Fibroblast of peridontal ligament (primary cell): Measurements from ENCODE around the gene RBMS1.
"Not testable (repeated sequence)": the region's sequence is repeated elsewhere in the genome, so short reads cannot be mapped to it uniquely, and the experiment has no call there.

Experiments
- DNase-seq: peaks from one replicate; pipeline ENCODE4 v3.0.0-alpha.2; 2010; ENCODE audit errors: extremely low read depth

RBMS1 gene

GRCh38 chr2:160384791-160385190, 108.8 kb downstream of the RBMS1 start:
- no peak for DNase-seq

GRCh38 chr2:160381425-160381951, 112.1 kb downstream of the RBMS1 start:
- no peak for DNase-seq

GRCh38 chr2:160380611-160381010, 113.0 kb downstream of the RBMS1 start:
- DNase-seq = no peak

DNA sequence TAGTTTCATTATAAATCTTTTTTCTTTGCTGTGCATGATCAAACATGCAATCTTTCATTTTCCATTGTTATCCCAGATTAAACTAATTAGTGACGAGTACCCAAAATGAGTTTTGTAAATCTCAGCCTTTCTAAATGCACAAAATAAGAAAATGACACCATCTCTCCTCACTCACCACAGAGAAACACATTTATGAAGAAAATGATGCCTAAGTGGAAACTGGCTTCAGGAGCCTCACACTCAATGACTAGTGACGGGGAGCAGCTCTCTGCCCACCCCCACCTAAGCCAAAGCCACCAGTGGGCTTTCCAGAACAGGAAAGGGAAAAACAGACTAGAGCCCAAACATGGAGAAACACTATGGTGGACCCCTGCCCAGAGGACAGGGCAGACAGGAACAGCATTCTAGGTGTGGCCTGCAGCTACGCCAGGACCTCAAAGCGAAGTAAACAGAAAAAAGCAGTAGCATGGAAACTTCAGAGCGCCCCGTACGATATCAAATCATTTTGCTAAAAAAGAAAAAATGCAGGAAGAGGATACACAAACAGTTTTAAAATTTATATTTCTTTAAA, 113.5 kb downstream of the RBMS1 start:
- peak; percentile 53 for DNase-seq

DNA sequence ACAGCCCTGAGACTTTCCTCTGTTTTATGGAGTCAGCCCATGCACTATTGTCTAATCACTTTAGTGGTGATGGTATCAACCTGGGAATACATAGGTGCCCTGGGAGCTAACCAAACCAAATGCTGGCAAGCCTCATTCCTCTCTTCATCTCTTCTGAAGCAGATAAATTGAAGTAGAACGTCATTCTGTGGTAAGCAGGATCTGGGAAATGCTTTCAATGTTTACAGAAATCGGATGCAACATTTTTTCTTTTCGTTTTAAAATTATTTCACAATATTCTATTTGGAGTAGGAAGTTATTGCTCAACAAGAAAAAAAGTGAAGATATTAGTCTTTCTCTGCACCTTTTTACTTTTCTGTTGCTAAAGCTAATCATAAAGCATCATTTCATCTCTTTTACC, 114.2 kb downstream of the RBMS1 start:
- DNase-seq = peak; percentile 100

- DNase-seq = no peak
Measured at GRCh38 chr2:160377204-160377995, 116.2 kb downstream of the RBMS1 start.

DNA sequence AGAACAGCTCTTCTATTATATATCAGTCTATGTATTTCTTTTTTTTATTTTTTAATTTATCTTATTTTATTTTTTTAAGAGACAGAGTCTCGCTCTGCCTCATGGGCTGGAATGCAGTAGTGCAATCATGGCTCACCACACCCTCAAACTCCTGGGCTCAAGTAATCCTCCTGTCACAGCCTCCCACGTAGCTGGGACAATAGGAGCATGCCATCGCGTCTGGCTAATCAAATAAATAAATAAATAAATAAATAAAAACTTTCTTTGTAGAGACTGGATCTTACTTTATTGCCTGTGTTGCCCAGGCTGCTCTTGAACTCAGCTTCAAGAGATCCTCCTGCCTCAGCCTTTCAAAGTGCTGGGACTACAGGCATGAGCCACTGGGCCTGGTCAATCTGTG, 117.0 kb downstream of the RBMS1 start:
- DNase-seq = no peak

GRCh38 chr2:160375802-160376469, 117.7 kb downstream of the RBMS1 start:
- peak; percentile 75 for DNase-seq

DNA sequence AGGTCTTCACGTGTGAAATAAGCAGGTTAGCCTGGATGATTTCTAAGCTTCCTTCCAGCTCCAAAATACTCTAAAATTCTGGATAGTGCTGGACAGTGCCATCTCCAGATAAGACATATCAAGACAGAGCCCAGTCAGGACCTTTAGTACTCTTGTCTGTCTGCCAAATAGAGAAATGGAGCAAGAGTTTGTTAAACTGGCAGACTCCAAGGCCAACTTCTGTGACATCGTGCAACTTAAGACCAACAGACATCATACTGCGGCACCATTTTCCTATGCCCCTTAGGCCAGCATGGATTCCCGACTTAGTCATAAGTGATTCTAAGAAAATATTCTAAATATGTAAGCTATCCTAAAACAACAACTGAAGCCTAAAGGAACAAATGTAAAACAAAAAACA, 118.6 kb downstream of the RBMS1 start:
- peak; percentile 84 for DNase-seq

- no peak for DNase-seq
Measured at GRCh38 chr2:160373666-160374065, 119.9 kb downstream of the RBMS1 start.

- DNase-seq = no peak
Measured at GRCh38 chr2:160373263-160373662, 120.3 kb downstream of the RBMS1 start.

DNA sequence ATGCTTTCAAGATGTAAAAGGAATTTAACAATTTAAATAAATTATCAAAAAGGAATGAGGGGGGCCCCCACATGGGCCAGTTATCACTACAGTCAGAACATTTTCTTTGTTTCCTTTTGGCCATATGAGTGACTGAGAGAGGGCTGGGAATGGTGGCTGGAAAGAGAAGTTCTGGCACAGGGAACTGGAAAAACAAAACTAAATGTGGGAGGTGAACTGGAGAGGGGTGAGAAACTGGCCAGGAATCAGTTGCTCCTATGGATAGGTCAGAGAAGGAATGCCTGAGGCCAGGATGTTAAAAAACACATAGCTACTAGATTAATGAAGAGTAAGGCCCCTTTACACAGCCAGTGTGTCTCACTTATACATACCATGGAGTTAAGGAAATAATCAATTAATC, 121.0 kb downstream of the RBMS1 start:
- DNase-seq = peak; percentile 56

- DNase-seq = no peak
Measured at GRCh38 chr2:160372010-160372356, 121.6 kb downstream of the RBMS1 start.

GRCh38 chr2:160371251-160372009, 122.2 kb downstream of the RBMS1 start:
- DNase-seq = no peak

- peak; percentile 78 for DNase-seq
Measured at GRCh38 chr2:160368988-160369930, 124.3 kb downstream of the RBMS1 start.

- peak; percentile 98 for DNase-seq
Measured at GRCh38 chr2:160367887-160368286, 125.7 kb downstream of the RBMS1 start.

- not testable (repeated sequence) for DNase-seq
Measured at GRCh38 chr2:160367139-160367538, 126.5 kb downstream of the RBMS1 start.

- no peak for DNase-seq
Measured at GRCh38 chr2:160366474-160366873, 127.1 kb downstream of the RBMS1 start.

- DNase-seq = no peak
Measured at GRCh38 chr2:160365716-160366367, 127.8 kb downstream of the RBMS1 start.

DNA sequence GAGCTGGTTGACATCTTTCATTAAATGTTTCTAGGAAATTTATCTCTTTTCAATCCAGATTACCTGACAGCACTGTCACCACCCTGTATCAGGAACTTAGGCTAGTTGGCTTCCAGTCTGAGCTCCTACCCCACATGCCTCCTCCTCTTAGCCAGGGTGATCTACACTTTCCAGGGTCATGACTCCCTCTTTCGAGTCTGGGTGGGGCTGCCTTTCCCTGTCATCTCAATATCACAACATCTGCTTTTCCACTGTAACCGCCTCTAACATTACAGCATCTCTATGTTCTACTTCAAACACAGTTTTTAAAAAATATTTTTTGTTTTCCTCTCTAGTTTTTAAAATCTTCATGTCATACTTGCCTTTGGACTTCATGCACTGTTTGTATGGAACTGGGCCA, 129.2 kb downstream of the RBMS1 start:
- DNase-seq = no peak
